GM21737 (cell line): ENCODE data around the gene ESR1.
"Not testable (repeated sequence)": the region's sequence is repeated elsewhere in the genome, so short reads cannot be mapped to it uniquely, and the experiment has no call there.

Source experiments
- ATAC-seq: cut with Tn5 transposase; IDR thresholded peaks from one replicate; pipeline ENCODE4 v1.9.1; 2021; ENCODE audit warnings: mild to moderate bottlenecking, moderate library complexity; ENCODE audit not compliant: unreplicated experiment

Gene ESR1

GRCh38 chr6:151964412-151964811 is 156.9 kb downstream of the ESR1 start:
- not testable (repeated sequence) for ATAC-seq

GRCh38 chr6:151974061-151974617 is 166.7 kb downstream of the ESR1 start:
- ATAC-seq = no peak

GRCh38 chr6:151975795-151976194 is 168.3 kb downstream of the ESR1 start:
- no peak for ATAC-seq

- not testable (repeated sequence) for ATAC-seq
These were observed 180.7 kb downstream of the ESR1 start for GRCh38 chr6:151988199-151988598.

GRCh38 chr6:151992091-151992490 is 184.6 kb downstream of the ESR1 start:
- ATAC-seq = no peak

- no peak for ATAC-seq
These were observed 185.9 kb downstream of the ESR1 start for GRCh38 chr6:151993364-151993763.

GRCh38 chr6:151998784-151999183 is 191.3 kb downstream of the ESR1 start:
- no peak for ATAC-seq

- ATAC-seq = no peak
These were observed 191.7 kb downstream of the ESR1 start for GRCh38 chr6:151999194-151999593.

GRCh38 chr6:152001408-152001807 is 193.9 kb downstream of the ESR1 start:
- no peak for ATAC-seq

GRCh38 chr6:152002306-152002705 is 194.8 kb downstream of the ESR1 start:
- ATAC-seq = no peak

- ATAC-seq = no peak
These were observed 196.6 kb downstream of the ESR1 start for GRCh38 chr6:152004036-152004566.

- ATAC-seq = no peak
These were observed 197.4 kb downstream of the ESR1 start for GRCh38 chr6:152004896-152005295.

- ATAC-seq = no peak
These were observed 201.3 kb downstream of the ESR1 start for GRCh38 chr6:152008779-152009178.

GRCh38 chr6:152012227-152012626 is 204.7 kb downstream of the ESR1 start:
- ATAC-seq = no peak

- no peak for ATAC-seq
These were observed 211.4 kb downstream of the ESR1 start for GRCh38 chr6:152018876-152019275.

- no peak for ATAC-seq
These were observed 214.8 kb downstream of the ESR1 start for GRCh38 chr6:152022303-152022702.

- no peak for ATAC-seq
These were observed 216.1 kb downstream of the ESR1 start for GRCh38 chr6:152023613-152024012.

- no peak for ATAC-seq
These were observed 218.8 kb downstream of the ESR1 start for GRCh38 chr6:152026291-152026690.

GRCh38 chr6:152026744-152027143 is 219.3 kb downstream of the ESR1 start:
- ATAC-seq = not testable (repeated sequence)

- ATAC-seq = not testable (repeated sequence)
These were observed 226.3 kb downstream of the ESR1 start for GRCh38 chr6:152033765-152034164.

GRCh38 chr6:152034631-152035030 is 227.1 kb downstream of the ESR1 start:
- no peak for ATAC-seq

- ATAC-seq = no peak
These were observed 238.6 kb downstream of the ESR1 start for GRCh38 chr6:152046118-152046517.

- no peak for ATAC-seq
These were observed 241.4 kb downstream of the ESR1 start for GRCh38 chr6:152048921-152049320.
